Measurements from ENCODE around the gene SCN2A.

The SCN2A gene

DNA sequence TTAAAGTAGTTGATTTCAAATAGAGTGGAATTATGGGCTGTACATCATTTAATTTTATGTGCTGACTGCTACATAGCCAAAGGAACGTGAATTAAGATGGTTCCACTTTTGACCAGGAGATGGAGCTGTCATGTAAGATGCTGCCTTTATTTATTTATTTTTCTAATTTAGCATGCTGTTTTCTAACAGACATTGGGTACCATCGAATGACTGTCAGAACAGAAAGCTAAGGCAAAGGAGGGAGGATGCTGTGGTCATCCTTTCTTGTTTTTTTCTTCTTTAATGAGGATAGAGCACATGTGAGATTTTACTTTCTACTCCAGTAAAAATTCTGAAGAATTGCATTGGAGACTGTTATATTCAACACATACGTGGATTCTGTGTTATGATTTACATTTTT, at the start of gene SCN2A:
TSS of gene SCN2A (plus strand) at position 185 of the 400 bp plus-strand sequence. CDS start 56,410 bp downstream, outside the sequence.
- DNase-seq (ENCODE audit: low read depth in 1 of 2, low spot score in 1 of 2) = no peak

DNA sequence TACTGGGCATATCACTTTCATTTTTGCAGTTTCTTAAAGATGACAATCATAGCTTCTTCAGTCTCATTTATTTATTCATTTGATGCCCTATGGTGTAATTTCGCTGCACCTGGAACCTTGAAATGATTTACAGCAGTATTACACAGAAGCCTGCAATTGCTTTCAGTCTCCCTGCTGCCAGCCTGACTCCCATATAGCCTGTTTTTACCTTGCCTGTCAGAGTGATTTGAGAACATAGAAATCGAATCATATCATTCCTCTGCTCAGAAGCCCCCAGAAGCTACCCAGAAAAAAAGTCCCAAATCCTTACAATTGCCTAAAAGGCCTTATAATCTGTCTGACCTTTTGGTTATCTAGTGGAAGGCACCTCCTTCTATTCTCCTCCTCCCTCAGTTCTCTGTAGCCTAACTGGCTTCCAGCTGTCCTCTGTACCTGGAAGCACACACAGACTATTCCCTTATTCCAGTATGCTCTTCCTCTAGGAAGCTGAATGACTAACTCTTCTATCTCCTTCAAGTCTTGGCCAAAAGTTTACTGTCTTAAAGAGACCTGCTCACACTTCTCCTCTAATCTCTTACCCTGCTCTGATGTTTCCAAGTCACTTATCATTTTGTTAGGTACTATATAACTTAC, 48.0 kb upstream of the SCN2A start:
- no peak for DNase-seq (ENCODE audit: low read depth in 1 of 2, low spot score in 1 of 2)

GRCh38 chr2:165192729-165193128, 46.5 kb upstream of the SCN2A start:
- DNase-seq (ENCODE audit: low read depth in 1 of 2, low spot score in 1 of 2) = no peak

- no peak for DNase-seq (ENCODE audit: low read depth in 1 of 2, low spot score in 1 of 2)
These were observed 45.9 kb upstream of the SCN2A start for GRCh38 chr2:165193178-165193777.

- no peak for DNase-seq (ENCODE audit: low read depth in 1 of 2, low spot score in 1 of 2)
These were observed 42.8 kb upstream of the SCN2A start for GRCh38 chr2:165196411-165196810.

DNA sequence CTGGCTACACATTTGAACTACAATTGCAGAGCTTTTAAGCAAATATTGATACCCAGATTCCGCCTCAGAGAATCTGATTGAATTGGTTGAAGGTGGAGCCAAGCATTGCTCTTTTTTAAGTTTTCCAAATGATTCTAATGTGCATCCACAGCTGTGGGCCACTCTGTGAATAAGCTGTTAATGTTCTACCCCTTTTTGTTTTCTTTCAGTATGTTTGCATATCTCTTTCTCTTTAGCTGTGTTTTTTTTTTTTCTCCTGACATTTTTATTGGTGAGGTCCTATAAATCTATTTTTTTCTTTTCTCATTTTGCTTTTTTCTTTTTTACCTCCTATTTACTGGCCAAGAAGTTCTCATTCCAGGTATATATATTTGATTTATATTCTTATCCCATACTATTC, 41.9 kb upstream of the SCN2A start:
- no peak for DNase-seq (ENCODE audit: low read depth in 1 of 2, low spot score in 1 of 2)

GRCh38 chr2:165198181-165198580, 41.0 kb upstream of the SCN2A start:
- DNase-seq (ENCODE audit: low read depth in 1 of 2, low spot score in 1 of 2) = no peak

DNA sequence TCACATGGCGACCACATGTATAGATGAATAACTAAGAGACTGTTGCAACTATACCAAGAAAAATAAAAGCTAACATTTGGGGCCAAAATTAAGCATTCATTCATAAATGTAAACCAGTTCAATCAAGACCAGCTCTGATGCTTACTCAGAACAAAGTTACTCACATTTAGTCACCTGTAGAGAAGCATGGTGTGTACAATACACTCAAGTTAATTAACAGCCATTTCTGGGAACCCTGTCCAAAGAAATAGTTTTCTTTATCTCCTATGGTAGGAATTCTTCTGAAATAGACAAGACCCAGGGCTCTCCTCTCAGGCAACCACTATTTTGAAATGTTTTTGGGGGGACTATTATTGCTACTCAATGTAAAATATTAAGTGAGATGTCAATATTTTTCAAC, 37.0 kb upstream of the SCN2A start:
- DNase-seq (ENCODE audit: low read depth in 1 of 2, low spot score in 1 of 2) = no peak

GRCh38 chr2:165203689-165204559, 35.3 kb upstream of the SCN2A start, which contains the start of gene SCN3A:
SCN3A (minus strand) TSS chr2:165204050; CDS start chr2:165176394, 27,656 bp downstream.
- no peak for DNase-seq (ENCODE audit: low read depth in 1 of 2, low spot score in 1 of 2)

GRCh38 chr2:165205865-165206264, 33.3 kb upstream of the SCN2A start:
- no peak for DNase-seq (ENCODE audit: low read depth in 1 of 2, low spot score in 1 of 2)

- no peak for DNase-seq (ENCODE audit: low read depth in 1 of 2, low spot score in 1 of 2)
These were observed 31.1 kb upstream of the SCN2A start for GRCh38 chr2:165208094-165208493.

- DNase-seq (ENCODE audit: low read depth in 1 of 2, low spot score in 1 of 2) = no peak
These were observed 25.1 kb upstream of the SCN2A start for GRCh38 chr2:165214093-165214492.

DNA sequence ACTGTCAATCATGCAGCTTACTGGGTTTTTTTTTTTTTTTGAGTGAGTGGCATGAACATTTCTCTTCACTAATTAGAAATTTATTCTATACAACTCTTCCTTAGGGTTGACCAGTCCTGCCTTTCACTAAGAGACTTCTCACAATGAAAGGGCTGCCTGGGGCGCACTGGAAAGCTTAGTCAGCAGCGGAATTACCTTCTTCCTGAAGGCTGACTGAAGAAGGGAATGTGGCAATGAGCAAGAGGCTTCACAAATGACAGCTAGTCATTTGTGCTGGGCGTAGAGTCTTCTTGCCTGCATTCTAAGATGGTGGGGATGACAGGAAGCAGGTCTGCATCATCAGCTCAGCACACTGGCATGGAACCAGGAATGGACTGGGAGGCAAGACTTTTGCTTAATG, 19.7 kb upstream of the SCN2A start:
- no peak for DNase-seq (ENCODE audit: low read depth in 1 of 2, low spot score in 1 of 2)

DNA sequence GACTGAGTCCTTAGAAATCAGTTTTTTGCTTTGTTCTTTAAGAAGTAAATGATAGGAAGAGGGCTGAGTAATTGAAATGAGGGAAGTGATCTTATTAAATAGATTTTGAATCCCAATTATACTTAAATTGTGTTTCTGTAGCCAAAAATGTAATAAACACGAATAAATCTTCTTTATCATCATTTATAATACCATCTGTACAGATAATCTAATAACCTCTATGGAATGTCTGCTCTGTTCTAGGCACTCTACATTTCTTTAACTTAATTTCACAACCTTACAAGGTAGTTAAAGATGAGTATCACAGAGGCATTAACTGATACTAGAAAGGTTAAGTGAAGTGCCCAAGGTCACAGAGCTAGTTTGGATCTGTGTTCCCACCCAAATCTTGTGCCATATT, 14.3 kb upstream of the SCN2A start:
- DNase-seq (ENCODE audit: low read depth in 1 of 2, low spot score in 1 of 2) = no peak

DNA sequence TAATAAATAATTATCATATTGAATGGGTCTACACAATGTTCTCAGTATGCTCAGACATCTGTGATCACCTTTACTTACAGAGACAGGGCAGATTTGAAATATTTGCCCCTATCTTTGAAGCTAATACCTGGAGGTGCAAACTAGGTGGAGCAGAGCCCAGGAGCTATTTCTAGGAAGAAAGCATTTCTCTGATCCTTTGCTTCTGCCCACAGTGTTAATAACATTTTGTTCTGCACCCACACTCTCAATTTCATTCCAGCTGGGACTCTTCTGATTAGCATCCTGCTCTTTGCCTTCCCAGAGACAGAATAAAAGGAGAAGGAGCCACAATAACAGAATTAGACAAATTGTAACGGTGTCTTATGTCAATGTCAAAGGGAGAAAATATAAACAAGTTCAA, 11.6 kb upstream of the SCN2A start:
- no peak for DNase-seq (ENCODE audit: low read depth in 1 of 2, low spot score in 1 of 2)

GRCh38 chr2:165237056-165237455, 2.2 kb upstream of the SCN2A start:
- DNase-seq (ENCODE audit: low read depth in 1 of 2, low spot score in 1 of 2) = no peak

GRCh38 chr2:165238295-165238694, 919 bp upstream of the SCN2A start:
- DNase-seq (ENCODE audit: low read depth in 1 of 2, low spot score in 1 of 2) = no peak

DNA sequence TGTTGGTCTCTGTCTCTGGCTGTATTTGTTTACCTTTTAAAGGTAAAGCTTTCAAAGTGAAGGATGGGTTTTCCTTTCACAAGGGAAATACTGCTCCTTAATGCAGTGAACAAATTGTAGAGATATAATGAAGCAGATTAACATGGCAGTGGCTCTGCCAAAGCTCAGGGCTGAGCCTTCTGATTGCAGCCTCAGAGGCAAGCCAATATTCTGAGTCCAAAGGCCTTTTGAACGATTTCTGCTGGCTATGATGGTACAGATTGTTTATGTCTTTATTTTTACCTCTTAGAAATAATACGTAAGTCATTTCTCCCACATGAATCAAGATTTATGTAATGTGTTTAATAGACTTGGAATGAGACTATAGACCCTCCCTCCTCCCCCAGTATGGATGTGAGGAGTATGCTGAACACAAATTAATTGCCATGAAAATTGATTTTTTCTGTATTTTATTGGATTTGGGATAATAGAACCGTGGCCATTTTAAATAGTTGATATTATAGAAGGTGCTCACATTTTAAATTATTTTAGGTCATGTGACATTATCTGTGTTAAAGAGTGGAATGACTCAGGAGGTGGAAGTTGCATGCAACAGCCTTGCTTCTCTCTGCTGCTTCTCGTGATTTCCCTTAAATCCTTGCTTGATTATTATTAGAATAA, 772 bp downstream of the SCN2A start:
- no peak for DNase-seq (ENCODE audit: low read depth in 1 of 2, low spot score in 1 of 2)

GRCh38 chr2:165240916-165241315, 1.7 kb downstream of the SCN2A start:
- no peak for DNase-seq (ENCODE audit: low read depth in 1 of 2, low spot score in 1 of 2)

DNA sequence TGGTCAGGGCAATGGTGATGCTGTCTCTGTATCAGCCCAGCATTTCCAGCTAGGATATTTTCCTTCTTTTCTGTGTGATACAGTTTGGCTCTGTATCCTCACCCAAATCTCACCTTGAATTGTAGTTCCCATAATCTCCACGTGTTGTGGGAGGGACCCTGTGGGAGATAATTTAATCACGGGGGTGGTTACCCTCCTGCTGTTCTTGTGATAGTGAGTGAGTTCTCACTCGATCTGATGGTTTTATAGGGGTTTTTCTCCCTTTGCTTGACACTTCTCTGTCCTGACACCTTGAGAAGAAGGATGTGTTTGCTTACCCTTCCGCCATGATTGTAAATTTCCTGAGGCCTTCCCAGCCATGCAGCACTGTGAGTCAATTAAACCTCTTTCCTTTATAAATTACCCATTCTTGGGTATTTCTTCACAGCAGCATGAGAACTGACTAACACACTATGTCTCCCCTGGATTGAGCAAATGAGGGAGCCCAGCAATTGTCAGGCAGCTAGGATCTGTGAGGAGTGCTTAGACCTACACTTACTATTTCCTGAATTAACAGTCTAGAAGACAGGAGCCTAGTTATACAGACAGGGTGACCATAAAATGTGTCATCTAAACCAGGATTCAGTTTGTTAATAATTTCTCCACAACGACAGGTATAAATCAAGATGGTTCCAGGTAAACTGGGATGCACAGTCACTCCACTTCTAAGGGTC, 6.0 kb downstream of the SCN2A start:
- DNase-seq (ENCODE audit: low read depth in 1 of 2, low spot score in 1 of 2) = no peak

DNA sequence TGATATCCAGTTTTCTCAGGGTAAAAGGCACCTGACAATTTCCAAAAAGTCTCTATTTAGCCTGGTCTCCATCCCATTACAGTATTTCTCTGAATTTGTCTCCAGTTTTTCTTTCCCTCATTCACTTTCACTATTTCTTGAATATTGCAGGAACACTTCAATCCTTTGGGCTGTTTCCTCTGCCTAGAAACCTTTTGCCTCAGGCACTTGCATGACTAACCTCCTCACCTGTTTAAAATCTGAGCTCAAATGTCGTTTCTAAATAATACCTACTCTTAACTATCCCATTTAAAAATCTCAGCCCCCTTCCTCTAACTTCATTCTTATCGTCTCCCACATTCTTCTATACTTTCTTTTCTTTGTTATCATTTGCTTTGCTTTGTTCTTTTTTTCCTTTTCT, 9.0 kb downstream of the SCN2A start:
- no peak for DNase-seq (ENCODE audit: low read depth in 1 of 2, low spot score in 1 of 2)
